Nephron (organoid): ENCODE measurements around the gene RTN4.

Experiments used
- H3K27ac Mint-ChIP-seq, 3 experiments: 2 replicates each; pipeline ENCODE4 v1.8.0; 2020; ENCODE audit warnings: mixed read lengths in 3 of 3, mild to moderate bottlenecking in 2 of 3, moderate library complexity in 1 of 3
- H3K27me3 Mint-ChIP-seq: 2 replicates; pipeline ENCODE4 v1.8.0; 2021; ENCODE audit warnings: low read depth, mild to moderate bottlenecking, moderate library complexity, mixed read lengths
- H3K36me3 Mint-ChIP-seq: 2 replicates; pipeline ENCODE4 v1.8.0; 2020; ENCODE audit warnings: low read depth, mixed read lengths
- H3K4me1 Mint-ChIP-seq: 2 replicates; pipeline ENCODE4 v1.8.0; 2020; ENCODE audit warnings: mixed read lengths
- H3K4me3 Mint-ChIP-seq, 3 experiments: 2 replicates each; pipeline ENCODE4 v1.8.0; 2020; ENCODE audit warnings: mild to moderate bottlenecking in 3 of 3, mixed read lengths in 3 of 3, moderate library complexity in 2 of 3
- H3K9me3 Mint-ChIP-seq: 2 replicates; pipeline ENCODE4 v1.8.0; 2020; ENCODE audit warnings: mixed read lengths
- CTCF ChIP-seq, 3 experiments: fragments of 200-600 bp; sonication (generic); IDR thresholded peaks; one replicate each; pipeline ENCODE4 v1.5.0; 2021; ENCODE audit warnings: antibody characterized with exemption in 3 of 3; ENCODE audit not compliant: unreplicated experiment in 3 of 3

The RTN4 gene

DNA sequence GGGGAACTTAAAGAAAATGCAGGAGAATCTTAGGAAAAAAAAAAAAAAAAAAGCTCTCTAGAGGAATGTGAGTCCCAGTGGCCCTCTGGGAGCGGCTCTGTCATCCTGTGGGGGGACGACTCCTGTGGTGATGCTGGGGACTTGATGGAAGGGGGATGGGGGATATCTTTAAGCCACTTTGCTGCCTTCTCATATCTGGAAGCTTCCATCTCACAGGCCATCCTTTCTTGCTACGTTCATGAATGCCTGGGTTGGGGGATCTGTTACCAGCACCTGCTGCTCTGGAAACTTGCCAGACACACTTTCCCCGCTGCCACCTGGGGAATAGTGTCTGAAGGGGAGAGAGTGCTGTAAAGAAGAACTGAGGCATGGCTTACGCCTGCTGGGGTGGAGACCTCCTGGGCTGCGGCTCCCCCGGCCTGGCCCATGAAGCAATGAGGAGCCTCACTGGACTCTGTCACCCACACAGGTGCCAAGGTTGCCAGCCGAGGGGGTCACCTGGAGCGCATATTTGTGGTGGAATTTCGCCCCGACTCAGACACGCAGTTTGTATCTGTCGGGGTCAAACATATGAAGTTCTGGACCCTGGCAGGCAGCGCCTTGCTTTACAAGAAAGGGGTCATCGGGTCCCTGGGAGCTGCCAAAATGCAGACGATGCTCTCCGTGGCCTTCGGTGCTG is 92.8 kb downstream of the RTN4 start:
- H3K27me3 Mint-ChIP-seq = no peaks in the 10 kb centered on the region
- peaks cover 10% of the 10 kb centered on the region for H3K4me1 Mint-ChIP-seq
- H3K36me3 Mint-ChIP-seq = peaks cover 4% of the 10 kb centered on the region
- no peaks in the 10 kb centered on the region for H3K9me3 Mint-ChIP-seq
- TF ChIP-seq CTCF (IDR thresholded peaks at IDR 0.05; ENCODE audit: unreplicated experiment in 3 of 3) = no peak
- H3K4me3 Mint-ChIP-seq = no peak overlapping the region
- H3K27ac Mint-ChIP-seq = no peak overlapping the region

GRCh38 chr2:54956111-54956627 is 94.1 kb downstream of the RTN4 start:
- no peaks in the 10 kb centered on the region for H3K9me3 Mint-ChIP-seq
- H3K36me3 Mint-ChIP-seq = peaks cover 4% of the 10 kb centered on the region
- H3K4me1 Mint-ChIP-seq = peaks cover 10% of the 10 kb centered on the region
- TF ChIP-seq CTCF (IDR thresholded peaks at IDR 0.05; ENCODE audit: unreplicated experiment in 3 of 3) = no peak
- H3K27ac Mint-ChIP-seq = peak overlapping the region in 1 of 3 experiments; percentile 16
- H3K27me3 Mint-ChIP-seq = no peaks in the 10 kb centered on the region
- no peak overlapping the region for H3K4me3 Mint-ChIP-seq

DNA sequence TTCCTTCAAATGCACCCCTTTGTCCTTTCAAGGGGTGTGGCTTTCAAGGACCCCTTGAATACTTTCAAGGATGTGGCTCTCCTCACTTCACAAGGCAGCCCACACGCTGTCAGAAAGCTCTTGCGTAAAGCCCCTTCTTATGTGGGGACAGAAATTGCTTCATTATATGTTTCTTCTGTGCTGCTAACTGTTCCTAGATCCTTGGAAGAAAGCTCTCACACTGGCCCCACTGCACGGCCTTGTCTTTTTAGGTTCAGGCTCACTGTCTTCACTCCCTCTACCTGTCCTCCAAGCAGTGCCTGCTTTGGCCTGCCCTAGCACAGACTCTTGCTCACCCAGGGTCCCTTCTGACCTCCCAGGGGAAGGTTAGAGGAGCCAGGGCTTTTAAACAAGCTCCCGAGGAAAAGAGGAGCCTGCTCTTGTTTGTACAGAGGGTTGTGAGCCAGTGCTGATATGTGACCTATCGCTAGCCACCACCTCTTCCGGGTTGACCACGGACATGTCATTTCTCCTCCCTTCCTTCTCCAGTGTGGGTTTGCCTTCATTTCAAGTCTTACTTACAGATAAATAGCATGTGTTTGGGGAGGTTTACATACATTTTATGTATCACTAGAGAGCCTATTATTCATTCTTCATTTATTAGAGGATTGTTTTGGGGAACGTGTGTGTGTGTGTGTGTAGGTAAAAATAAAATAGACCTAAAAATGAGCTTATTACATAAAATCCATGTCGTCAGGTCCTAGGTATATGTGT is 94.7 kb downstream of the RTN4 start:
- H3K36me3 Mint-ChIP-seq = no peaks in the 10 kb centered on the region
- H3K4me1 Mint-ChIP-seq = peaks cover 10% of the 10 kb centered on the region
- no peaks in the 10 kb centered on the region for H3K27me3 Mint-ChIP-seq
- H3K27ac Mint-ChIP-seq = no peak overlapping the region
- no peak overlapping the region for H3K4me3 Mint-ChIP-seq
- no peaks in the 10 kb centered on the region for H3K9me3 Mint-ChIP-seq
- no peak for TF ChIP-seq CTCF (IDR thresholded peaks at IDR 0.05; ENCODE audit: unreplicated experiment in 3 of 3)

DNA sequence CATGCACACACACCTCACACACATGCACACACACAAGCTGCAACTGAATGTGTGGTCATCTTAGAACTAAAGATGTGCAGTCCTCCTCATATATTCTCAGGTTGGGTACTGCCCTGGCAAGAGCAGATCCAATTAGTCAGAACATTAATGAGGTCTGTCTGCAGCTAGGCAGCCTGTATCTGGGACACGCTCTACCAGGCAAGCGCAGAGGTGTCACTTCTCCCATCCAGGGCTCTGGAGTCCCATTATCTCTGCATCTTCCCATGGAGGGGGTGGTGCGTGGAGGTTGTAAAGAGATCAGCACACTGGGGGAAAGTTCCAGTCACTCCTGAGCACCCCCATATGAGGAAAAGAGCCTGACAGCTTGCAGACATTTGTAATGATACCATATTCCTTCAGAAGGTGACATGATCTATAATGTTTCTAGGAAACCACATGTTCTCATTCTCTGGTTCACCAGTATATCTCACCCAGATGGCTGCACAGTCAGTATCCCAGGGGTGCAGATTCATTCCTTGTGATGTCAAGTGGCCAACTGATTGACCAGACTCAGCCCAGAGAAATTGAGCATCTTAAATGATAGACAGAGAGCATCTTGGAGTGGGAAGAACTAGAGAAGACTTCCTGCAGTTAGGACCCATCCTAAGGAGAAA is 95.4 kb downstream of the RTN4 start:
- no peaks in the 10 kb centered on the region for H3K9me3 Mint-ChIP-seq
- no peak for TF ChIP-seq CTCF (IDR thresholded peaks at IDR 0.05; ENCODE audit: unreplicated experiment in 3 of 3)
- no peaks in the 10 kb centered on the region for H3K36me3 Mint-ChIP-seq
- no peaks in the 10 kb centered on the region for H3K27me3 Mint-ChIP-seq
- H3K27ac Mint-ChIP-seq = no peak overlapping the region
- H3K4me3 Mint-ChIP-seq = no peak overlapping the region
- H3K4me1 Mint-ChIP-seq = peaks cover 10% of the 10 kb centered on the region

- Mint-ChIP-seq H3K36me3 (no peaks in the 10 kb centered on the region), H3K27ac (no peak overlapping the region), H3K4me3 (no peak overlapping the region), H3K9me3 (no peaks in the 10 kb centered on the region), H3K4me1 (peaks cover 10% of the 10 kb centered on the region), H3K27me3 (no peaks in the 10 kb centered on the region)
- no peak for TF ChIP-seq CTCF (IDR thresholded peaks at IDR 0.05; ENCODE audit: unreplicated experiment in 3 of 3)
Measured at GRCh38 chr2:54954158-54954557, 96.1 kb downstream of the RTN4 start.
